Neural progenitor cell (in vitro differentiated cells): ENCODE results near the gene UPK2. TPM values are rescaled to one million over a fixed set of nuclear protein-coding genes. Genes with fewer than 3 reads are reported as not detected.
"Not testable (repeated sequence)": the region's sequence is repeated elsewhere in the genome, so short reads cannot be mapped to it uniquely, and the experiment has no call there.

ENCODE experiments used
- DNase-seq: peaks from one replicate; pipeline ENCODE4 v3.0.0-alpha.2; 2016; ENCODE audit warnings: low spot score
- H2AFZ ChIP-seq: fragments of 200-600 bp; sonication (generic); replicated peaks from 2 replicates; pipeline ENCODE4 v1.6.1; 2016; ENCODE audit warnings: antibody characterized with exemption
- H3F3A ChIP-seq: fragments of 200-600 bp; sonication (generic); 2 replicates; pipeline ENCODE4 v1.6.1; 2016; ENCODE audit warnings: antibody characterized with exemption, low read depth
- H3K27ac ChIP-seq: fragments of 200-600 bp; sonication (generic); 2 replicates; pipeline ENCODE4 v1.5.1; 2016; ENCODE audit warnings: mild to moderate bottlenecking
- H3K27me3 ChIP-seq: fragments of 200-600 bp; sonication (generic); 2 replicates; pipeline ENCODE4 v1.6.1; 2016; ENCODE audit warnings: mild to moderate bottlenecking, moderate library complexity
- H3K36me3 ChIP-seq: fragments of 200-600 bp; sonication (generic); 2 replicates; pipeline ENCODE4 v1.5.1; 2016
- H3K4me1 ChIP-seq: fragments of 200-600 bp; sonication (generic); 2 replicates; pipeline ENCODE4 v1.6.1; 2016; ENCODE audit warnings: mixed run types
- H3K4me2 ChIP-seq: fragments of 200-600 bp; sonication (generic); 2 replicates; pipeline ENCODE4 v1.6.1; 2016
- H3K4me3 ChIP-seq: fragments of 200-600 bp; sonication (generic); 2 replicates; pipeline ENCODE4 v1.5.1; 2016
- H3K79me2 ChIP-seq: fragments of 200-600 bp; sonication (generic); 2 replicates; pipeline ENCODE4 v1.6.1; 2016; ENCODE audit warnings: low read depth
- H3K9ac ChIP-seq: fragments of 200-600 bp; sonication (generic); 2 replicates; pipeline ENCODE4 v1.6.1; 2016
- H3K9me3 ChIP-seq: fragments of 200-600 bp; sonication (generic); 2 replicates; pipeline ENCODE4 v1.5.1; 2016; ENCODE audit warnings: low read depth
- H4K20me1 ChIP-seq: fragments of 200-600 bp; sonication (generic); 2 replicates; pipeline ENCODE4 v1.6.1; 2016; ENCODE audit warnings: low read depth
- H3K27ac Mint-ChIP-seq: 3 replicates; pipeline ENCODE4 v1.8.0; 2021; ENCODE audit warnings: mixed read lengths
- H3K27me3 Mint-ChIP-seq: 2 replicates; pipeline ENCODE4 v1.8.0; 2022; ENCODE audit warnings: low read depth, mild to moderate bottlenecking, inconsistent platforms, moderate library complexity, mixed read lengths; ENCODE audit not compliant: insufficient read depth
- H3K36me3 Mint-ChIP-seq: 3 replicates; pipeline ENCODE4 v1.8.0; 2021; ENCODE audit warnings: mixed read lengths
- H3K4me1 Mint-ChIP-seq: 3 replicates; pipeline ENCODE4 v1.8.0; 2021; ENCODE audit warnings: mixed read lengths
- H3K4me3 Mint-ChIP-seq: 3 replicates; pipeline ENCODE4 v1.8.0; 2021; ENCODE audit warnings: mild to moderate bottlenecking, moderate library complexity, mixed read lengths
- H3K9me3 Mint-ChIP-seq: 3 replicates; pipeline ENCODE4 v1.8.0; 2020; ENCODE audit warnings: mixed read lengths
- CTCF ChIP-seq: fragments of 200-600 bp; sonication (generic); IDR thresholded peaks from 2 replicates; pipeline ENCODE4 v1.5.1; 2017; ENCODE audit warnings: antibody characterized with exemption, mild to moderate bottlenecking
- EZH2 ChIP-seq: fragments of 200-600 bp; sonication (generic); IDR thresholded peaks from 2 replicates; pipeline ENCODE4 v1.6.1; 2017; ENCODE audit warnings: antibody characterized with exemption, mild to moderate bottlenecking, moderate library complexity
- EZH2phosphoT487 ChIP-seq: fragments of 200-600 bp; sonication (generic); IDR thresholded peaks from 2 replicates; pipeline ENCODE4 v1.6.1; 2017; ENCODE audit warnings: antibody characterized with exemption
- total RNA-seq: library from RNA; depleted of rRNA; stranded (reverse); fragments of >200 nt; gene quantifications from 2 replicates; pipeline ENCODE4 v1.2.3, GENCODE V29; 2015; ENCODE audit warnings: low replicate concordance

UPK2 gene
- total RNA-seq, 1 donor from 2014 or later = not detected

GRCh38 chr11:118947091-118947490 is 9.0 kb upstream of the UPK2 start:
- no peak overlapping the region for H2AFZ ChIP-seq
- no peak overlapping the region for H3K4me3 Mint-ChIP-seq

DNA sequence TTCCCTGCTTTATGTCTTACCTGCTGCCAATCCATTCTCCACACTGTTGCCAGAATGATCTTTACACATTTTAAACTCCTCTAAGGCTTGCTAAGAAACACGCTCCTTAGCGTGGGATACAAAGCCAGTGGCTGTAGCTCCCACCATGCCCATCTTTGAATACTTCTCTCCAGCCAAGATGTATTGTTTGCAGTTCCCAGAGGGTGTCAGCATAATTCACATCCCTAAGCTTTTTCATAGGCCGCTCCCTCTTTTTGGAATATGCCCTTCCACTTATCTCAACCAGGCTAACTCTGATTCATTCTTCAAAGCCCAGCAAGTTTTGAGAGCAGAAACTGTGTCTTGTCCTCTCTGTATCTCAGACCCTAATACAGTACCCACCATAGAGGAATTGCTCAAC is 8.1 kb upstream of the UPK2 start:
- Mint-ChIP-seq H3K27ac (no peak overlapping the region), H3K36me3 (no peaks in the 10 kb centered on the region), H3K4me1 (peaks cover 16% of the 10 kb centered on the region), H3K4me3 (no peak overlapping the region), H3K27me3 (peaks cover 11% of the 10 kb centered on the region), H3K9me3 (no peaks in the 10 kb centered on the region)
- no peaks in the 10 kb centered on the region for H4K20me1 ChIP-seq
- no peak overlapping the region for H2AFZ ChIP-seq
- H3K4me2 ChIP-seq = no peak overlapping the region
- no peak for TF ChIP-seq EZH2
- TF ChIP-seq CTCF = no peak
- TF ChIP-seq EZH2phosphoT487 = no peak
- peaks cover 5% of the 10 kb centered on the region for H3F3A ChIP-seq
- H3K36me3 ChIP-seq = no peaks in the 10 kb centered on the region
- H3K79me2 ChIP-seq = no peaks in the 10 kb centered on the region
- no peak overlapping the region for H3K9ac ChIP-seq
- H3K4me3 ChIP-seq = no peak overlapping the region
- H3K4me1 ChIP-seq = no peaks in the 10 kb centered on the region
- H3K9me3 ChIP-seq = no peaks in the 10 kb centered on the region
- no peak for DNase-seq
- H3K27me3 ChIP-seq = peaks cover 3% of the 10 kb centered on the region
- H3K27ac ChIP-seq = no peak overlapping the region

More at GRCh38 chr11:118947091-118947490, 9.0 kb upstream of the UPK2 start:
- DNase-seq = no peak
- H4K20me1 ChIP-seq = no peaks in the 10 kb centered on the region
- H3K27ac ChIP-seq = no peak overlapping the region
- Mint-ChIP-seq H3K27ac (peak overlapping the region; percentile 19), H3K4me1 (peaks cover 12% of the 10 kb centered on the region), H3K27me3 (peaks cover 11% of the 10 kb centered on the region), H3K9me3 (no peaks in the 10 kb centered on the region), H3K36me3 (no peaks in the 10 kb centered on the region)
- H3K27me3 ChIP-seq = peaks cover 3% of the 10 kb centered on the region
- no peaks in the 10 kb centered on the region for H3K9me3 ChIP-seq
- H3F3A ChIP-seq = no peaks in the 10 kb centered on the region
- no peak for TF ChIP-seq CTCF
- TF ChIP-seq EZH2phosphoT487 = no peak
- TF ChIP-seq EZH2 = no peak
- no peaks in the 10 kb centered on the region for H3K79me2 ChIP-seq
- no peak overlapping the region for H3K4me3 ChIP-seq
- H3K36me3 ChIP-seq = no peaks in the 10 kb centered on the region
- H3K4me2 ChIP-seq = no peak overlapping the region
- H3K4me1 ChIP-seq = no peaks in the 10 kb centered on the region
- no peak overlapping the region for H3K9ac ChIP-seq

DNA sequence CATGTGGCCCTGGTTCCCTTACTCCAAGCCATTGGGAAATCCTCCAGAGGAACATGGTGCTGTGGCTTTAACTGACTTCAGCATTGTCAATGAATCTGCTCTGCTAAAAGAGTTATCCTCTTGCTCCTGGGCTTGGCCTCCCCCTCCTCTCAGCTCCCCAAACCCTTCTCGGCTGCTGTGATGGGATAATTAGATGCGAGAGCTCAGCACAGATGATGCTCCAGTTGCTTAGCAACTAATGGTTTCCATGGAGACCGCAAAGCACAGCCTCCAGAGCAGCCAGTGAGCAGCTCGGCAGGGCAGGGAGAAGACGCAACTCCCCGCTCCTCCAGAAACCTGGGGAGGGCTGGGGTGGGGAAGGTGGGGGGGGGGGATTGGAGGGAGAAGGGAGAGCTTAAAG is 2.8 kb upstream of the UPK2 start:
- no peaks in the 10 kb centered on the region for H3K36me3 Mint-ChIP-seq
- H3K27ac Mint-ChIP-seq = peak overlapping the region; percentile 85
- no peaks in the 10 kb centered on the region for H3K9me3 Mint-ChIP-seq
- peaks cover 8% of the 10 kb centered on the region for H3K27me3 Mint-ChIP-seq
- no peak overlapping the region for H3K27ac ChIP-seq
- H3K9me3 ChIP-seq = no peaks in the 10 kb centered on the region
- TF ChIP-seq EZH2 = no peak
- TF ChIP-seq CTCF = no peak
- no peak for TF ChIP-seq EZH2phosphoT487
- no peak overlapping the region for H3K4me3 ChIP-seq
- H3K36me3 ChIP-seq = no peaks in the 10 kb centered on the region
- H3K27me3 ChIP-seq = peaks cover 5% of the 10 kb centered on the region
- H3K79me2 ChIP-seq = no peaks in the 10 kb centered on the region
- peaks cover 8% of the 10 kb centered on the region for H3F3A ChIP-seq
- peak; percentile 94 for DNase-seq
- H3K4me1 Mint-ChIP-seq = peaks cover 29% of the 10 kb centered on the region
- peak overlapping the region; percentile 18 for H3K4me3 Mint-ChIP-seq
- H3K4me1 ChIP-seq = no peaks in the 10 kb centered on the region
- no peak overlapping the region for H2AFZ ChIP-seq
- H3K9ac ChIP-seq = no peak overlapping the region
- H3K4me2 ChIP-seq = no peak overlapping the region
- no peaks in the 10 kb centered on the region for H4K20me1 ChIP-seq

GRCh38 chr11:118953976-118954375 is 2.1 kb upstream of the UPK2 start:
- not testable (repeated sequence) for H3K27ac ChIP-seq, H3K9me3 Mint-ChIP-seq, H3F3A ChIP-seq, H3K4me3 ChIP-seq, H3K4me1 ChIP-seq, H3K27me3 ChIP-seq, H3K36me3 ChIP-seq, H4K20me1 ChIP-seq, H3K36me3 Mint-ChIP-seq, H3K9ac ChIP-seq, H3K27ac Mint-ChIP-seq, H3K27me3 Mint-ChIP-seq, H3K79me2 ChIP-seq, H2AFZ ChIP-seq, H3K9me3 ChIP-seq, H3K4me2 ChIP-seq, H3K4me3 Mint-ChIP-seq, DNase-seq
- peaks cover 29% of the 10 kb centered on the region for H3K4me1 Mint-ChIP-seq
